ENCODE measurements around the gene TULP3.

The TULP3 gene

GRCh38 chr12:2936301-2936700 is 45.6 kb downstream of the TULP3 start:
- no peak for DNase-seq

- no peak for DNase-seq
These were observed 46.8 kb downstream of the TULP3 start for GRCh38 chr12:2937500-2937899.

DNA sequence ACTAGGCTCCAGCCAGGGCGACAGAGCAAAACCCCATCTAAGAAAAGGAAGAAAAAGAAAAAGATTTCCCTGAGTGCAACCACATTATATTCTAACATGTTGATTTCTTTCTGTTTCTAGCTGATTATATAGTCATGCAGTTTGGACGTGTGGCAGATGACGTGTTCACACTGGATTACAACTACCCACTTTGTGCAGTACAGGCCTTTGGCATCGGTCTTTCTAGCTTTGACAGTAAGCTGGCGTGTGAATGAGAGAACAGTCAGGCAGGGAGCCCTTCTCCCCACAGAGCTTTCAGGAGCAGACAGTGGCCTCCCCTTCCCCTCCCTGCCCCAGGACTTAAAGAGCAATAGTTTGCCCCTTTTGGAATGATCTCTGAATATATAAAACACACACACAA is 48.5 kb downstream of the TULP3 start:
- no peak for DNase-seq

DNA sequence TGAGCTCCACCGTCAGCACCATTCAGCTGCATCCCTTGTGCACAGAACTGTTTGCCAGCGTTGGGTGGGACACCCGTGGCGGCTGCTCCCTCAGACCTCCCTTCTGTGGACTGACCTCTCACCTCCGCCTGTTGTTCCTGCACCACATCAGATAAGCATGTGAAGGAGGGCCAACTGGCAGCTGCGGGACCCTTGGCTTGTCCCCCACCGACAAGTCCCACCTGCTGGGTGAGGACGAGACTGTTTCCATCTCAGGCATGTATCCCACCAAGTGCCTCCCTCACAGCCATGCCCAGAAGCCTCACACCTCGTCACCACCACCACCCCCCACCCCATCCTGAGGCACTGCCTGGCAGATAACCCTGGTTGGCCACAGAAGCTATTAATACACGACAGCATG is 49.9 kb downstream of the TULP3 start:
- DNase-seq, result no peak

DNA sequence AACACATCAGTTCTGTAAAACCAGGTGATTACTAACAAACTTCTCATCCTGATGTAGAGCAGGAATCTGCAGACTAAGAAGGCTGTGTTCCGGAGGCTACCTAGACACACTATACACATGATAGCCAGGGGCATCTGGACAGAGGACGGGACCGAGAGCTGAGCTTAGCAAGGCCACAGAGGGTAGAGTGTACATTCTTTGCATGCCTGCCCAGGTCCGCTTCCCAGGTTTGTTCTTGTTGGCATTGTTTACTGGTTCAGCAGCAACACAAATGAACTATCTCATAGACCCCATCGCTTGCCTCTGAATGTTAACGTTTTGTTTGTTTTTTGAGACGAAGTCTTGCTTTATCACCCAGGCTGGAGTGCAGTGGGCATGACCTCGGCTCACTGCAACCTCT is 50.8 kb downstream of the TULP3 start:
- DNase-seq, result no peak

GRCh38 chr12:2944401-2945047 is 53.8 kb downstream of the TULP3 start:
- DNase-seq, result peak; percentile 58

- DNase-seq, result no peak
These were observed 58.7 kb downstream of the TULP3 start for GRCh38 chr12:2949411-2949810.

DNA sequence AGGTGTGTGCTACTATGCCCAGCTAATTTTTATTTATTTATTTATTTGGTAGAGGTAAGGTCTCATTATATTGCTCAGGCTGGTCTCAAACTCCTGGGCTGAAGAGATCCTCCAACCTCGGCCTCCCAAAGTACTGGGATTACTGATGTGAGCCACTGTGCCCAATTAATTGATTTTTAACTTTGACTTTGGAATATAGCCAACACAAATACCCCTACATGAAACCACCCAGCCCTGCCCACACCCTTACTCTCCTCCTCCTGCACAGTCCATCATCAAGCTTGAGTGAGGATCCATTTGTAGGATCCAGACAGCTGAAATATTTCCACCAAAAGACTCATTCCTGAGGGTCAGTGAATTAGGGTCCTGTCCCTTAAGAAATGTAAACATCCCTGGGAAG is 65.2 kb downstream of the TULP3 start:
- DNase-seq, result no peak

DNA sequence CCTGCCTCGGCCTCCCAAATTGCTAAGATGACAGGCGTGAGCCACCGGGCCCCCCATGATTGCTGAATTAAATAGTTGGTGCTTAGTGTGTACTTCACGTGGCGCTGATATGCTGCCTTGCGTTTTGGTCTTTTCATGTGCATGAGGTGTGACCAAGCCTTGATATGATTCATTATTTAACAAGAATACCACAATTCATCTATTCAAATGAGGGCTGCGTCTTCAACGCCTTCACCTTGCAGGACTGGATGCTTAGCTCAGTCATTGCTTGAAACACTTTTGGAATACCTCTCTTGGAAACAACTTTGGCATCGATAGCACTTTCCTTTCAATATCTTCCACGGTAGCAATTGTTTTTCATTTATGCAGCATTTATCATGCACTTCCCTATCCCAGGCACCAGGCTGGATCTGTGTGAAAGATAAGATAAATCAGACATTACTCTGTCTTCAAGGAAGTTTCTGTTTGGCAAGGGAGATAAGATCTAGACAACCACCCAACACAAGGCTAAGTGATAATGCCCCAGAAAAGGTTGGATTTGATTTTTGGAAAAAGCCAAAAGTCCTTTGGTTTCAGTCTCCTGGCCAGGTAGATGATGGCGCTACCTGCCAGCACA is 67.2 kb downstream of the TULP3 start:
- DNase-seq, result peak; percentile 11

DNA sequence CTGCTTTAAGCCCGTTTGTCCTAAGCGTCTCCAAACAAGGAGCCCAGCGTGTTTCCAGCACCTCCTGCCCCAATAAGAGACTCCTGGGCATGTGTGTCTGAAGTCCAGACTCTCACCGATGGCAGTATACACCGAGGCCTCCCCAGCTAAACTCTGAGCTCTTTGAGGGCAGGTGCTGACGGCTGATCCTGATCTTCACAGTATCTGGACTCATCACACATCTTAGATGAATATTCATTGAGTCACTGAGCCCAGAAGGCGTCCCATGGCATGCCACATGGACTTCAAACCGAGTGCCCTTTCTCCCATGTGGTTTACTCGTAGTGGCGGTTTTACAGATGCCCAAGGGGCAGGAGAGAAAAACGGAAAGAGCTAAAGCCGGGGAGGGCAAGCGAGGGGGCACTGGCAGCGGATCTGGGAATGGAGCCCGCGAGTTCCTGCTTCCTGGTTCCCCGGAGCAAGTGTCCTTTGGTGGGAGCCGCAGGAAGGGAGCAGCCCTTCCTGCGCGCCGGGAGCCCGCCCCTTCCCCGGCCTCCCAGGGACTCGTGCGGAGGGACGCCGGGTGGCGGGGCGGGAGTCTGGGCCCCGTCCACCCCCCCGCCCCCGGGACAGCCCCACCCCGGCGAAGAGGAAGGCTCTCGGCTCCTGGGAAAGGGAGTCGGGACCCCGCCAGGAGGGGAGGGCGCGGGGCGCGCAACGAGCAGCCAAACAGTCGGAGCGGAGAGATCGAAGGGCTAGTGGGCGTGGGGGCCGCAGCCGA is 67.9 kb downstream of the TULP3 start:
- DNase-seq, result peak; percentile 34

DNA sequence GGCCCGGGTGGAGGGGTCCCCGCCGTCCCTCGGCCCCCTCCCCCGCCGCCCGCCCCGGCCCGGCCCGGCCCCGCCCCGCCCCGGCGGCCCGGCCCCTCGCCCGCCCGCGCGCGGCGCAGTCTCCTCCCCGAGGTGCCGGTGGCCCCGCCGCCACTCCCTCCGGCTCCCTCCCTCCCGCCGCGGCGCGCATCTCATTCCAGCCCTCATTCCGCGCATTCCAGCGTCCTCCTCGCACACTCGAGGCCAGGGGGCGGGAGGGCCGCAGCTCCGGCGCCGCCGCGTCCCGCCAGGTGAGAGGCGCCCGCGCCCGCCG is 68.5 kb downstream of the TULP3 start, which contains the start of gene TEAD4:
Gene TEAD4 (plus strand): TSS at position 206 of the 313 bp plus-strand sequence.
- DNase-seq, result peak; percentile 41

DNA sequence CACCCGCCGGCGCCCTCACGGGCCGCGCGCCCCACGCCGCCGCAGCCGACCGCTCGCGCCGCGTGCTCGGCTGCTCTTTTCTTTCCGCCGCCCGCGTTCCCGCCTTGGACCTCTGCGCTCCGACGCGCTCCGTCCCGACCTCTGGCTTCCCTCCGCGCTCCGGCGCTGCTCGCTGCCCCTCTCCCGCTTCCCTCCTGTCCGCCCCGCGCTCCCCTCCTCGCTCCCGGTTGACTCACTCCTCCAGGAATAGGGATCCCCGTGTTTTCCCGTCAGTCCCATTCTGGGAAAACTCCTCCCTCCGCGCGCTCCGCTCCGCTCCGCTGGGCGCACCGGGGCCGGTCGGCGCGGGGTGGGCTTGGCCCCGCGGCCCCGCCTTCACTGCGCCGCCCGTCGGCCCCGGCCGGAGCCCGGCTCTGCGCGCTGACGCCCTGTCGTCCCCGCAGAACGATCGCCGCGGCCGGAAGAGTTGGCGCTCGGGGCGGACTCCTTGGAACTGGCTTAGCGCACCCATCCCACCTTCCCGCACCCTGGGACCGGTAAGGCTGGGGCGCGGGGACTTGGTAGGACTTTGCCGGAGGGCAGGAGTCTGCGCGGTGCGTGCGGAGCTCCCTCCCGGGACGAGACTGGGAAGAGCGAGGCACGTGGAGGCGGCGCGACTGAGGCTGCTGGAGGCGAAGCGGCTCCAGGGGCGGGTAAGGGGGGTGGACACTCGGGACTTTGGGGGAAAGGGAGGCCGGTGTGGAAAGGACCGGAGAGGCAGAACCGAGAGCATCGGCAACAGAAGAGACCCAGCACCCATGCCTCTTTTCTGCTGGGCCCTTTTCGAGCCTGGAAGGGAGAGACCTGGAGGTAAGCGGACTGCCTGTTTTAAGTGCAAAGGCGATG is 69.1 kb downstream of the TULP3 start:
- DNase-seq, result peak; percentile 55

DNA sequence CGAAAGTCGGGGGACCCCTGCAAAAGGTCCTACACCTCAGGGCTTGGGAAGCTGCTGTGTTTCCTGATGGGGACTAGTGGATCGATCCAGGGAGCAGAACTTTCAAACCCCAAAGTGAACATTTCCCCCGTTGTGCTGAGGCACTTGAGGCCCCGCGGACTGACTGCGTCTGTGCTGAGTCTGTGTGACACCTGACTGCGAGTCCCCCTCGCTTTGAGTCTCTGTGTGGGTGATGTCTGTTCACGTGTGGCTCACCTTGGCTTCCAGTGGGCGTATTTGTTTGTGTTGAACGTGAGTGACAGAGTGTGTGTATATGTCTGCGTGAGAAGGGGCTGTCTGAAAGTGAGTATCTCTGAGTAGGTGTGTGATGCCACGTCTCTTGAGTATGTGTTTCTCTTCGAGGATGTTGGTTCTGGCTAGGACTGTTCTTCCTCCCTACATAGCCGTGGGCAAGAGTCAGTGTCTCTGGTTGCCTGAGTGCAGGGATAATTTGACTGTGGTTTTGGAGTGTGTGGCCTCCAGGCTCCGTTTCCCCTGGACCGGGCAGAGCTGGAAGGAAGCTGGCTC is 69.8 kb downstream of the TULP3 start:
- peak; percentile 11 for DNase-seq

DNA sequence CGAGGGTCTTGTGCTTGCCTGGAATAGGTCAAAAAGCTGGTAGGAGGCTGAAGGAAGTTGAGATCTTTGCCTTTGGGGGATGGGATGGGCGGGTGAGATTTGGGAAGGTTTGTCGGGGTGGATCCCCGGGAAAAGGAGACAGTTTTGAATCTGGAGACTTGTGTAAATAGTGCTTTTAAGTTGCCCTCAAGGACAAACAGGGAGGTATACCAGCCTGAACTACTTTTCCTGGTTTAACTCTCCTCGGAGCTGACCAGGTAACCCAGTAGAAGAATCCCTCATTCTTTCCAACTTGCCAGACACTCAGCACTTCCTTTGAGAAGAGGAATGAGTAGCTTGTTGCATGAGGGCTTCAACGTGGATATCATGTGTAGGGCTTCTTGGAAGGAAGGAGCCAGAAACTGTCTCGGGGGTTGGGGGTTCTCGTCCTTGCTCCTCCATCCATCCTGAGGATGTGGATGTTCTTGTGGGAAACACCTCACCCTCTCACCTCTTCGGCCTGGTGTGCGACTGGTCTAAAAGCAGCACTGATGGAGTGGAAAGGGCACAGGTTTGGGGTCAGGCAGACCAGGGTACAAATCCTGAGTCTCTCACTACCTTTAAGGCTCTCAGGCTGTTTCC is 70.4 kb downstream of the TULP3 start:
- no peak for DNase-seq

- DNase-seq, result no peak
These were observed 71.0 kb downstream of the TULP3 start for GRCh38 chr12:2961705-2962104.

DNA sequence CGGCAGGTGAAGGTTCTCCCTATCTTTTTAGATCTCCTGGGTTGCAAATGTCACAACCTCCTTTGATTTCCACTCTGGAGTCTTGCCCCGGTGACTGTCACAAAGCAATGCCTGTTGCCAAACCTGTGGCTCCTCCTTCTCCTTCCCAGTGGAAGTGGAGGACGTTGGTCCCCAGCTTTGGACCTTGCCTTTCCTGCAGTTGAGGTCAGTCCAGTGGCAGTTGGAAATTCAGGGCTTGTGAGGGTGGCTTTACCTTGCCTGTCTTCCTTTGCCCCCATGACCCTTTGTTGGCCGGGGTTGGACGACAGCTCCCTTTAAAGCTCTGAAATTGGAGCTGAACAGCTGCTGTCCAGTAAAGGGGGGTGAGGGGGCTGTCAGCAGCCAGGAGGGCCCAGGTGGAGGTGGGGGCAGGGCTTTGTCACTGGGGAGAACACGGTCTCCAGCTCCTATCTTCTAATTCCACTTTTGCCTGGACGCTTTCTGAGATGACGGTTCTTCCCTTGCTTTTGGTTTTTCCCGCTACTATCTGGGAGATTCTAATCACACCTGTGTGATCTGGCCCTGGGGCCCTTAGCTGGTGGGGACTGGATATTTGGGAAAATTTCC is 72.6 kb downstream of the TULP3 start:
- no peak for DNase-seq

DNA sequence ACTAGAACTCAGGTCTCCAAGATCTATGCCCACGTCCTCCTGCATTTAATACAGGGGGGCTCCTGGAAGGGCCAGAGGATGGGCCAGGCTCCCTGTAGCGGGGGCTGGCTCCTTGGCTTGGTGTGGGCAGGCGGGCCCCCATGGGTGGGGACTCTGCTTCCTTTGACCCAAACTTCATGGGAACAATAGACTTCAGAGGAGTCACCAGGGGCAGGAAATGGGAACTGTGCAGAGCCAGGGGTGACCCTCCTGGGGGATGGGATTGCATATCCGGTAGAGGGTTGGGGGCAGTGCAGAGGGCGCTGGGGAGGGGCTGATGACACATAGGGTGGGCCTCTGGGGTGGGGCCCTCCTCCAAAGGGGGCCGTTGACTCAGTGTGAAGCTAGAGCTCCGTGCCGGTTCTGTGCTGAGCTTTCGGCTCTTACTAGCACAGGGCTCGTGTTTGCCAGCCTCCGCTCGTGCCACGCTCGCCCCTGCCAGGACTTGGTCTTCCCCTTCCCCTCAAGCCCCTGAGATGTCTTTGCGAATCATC is 73.1 kb downstream of the TULP3 start:
- DNase-seq, result no peak

DNA sequence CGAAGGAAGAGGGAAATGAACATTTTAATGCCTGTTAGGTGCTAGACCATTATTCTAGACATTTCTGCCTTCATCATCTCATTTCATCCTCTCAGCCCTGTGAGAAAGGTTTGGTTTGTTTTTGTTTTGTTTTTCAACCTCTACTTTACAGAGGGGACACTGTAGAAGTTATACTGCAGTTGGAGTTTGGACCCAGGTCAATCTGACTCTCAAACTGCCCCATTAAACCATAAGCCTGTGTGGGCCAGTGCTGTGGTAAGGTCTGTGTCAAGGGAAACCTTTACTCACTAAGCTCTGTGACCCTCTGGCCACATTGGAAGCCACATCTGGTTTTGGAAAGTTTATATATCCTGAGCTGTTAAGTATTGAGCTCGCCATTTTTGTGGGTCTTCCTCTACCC is 77.0 kb downstream of the TULP3 start:
- DNase-seq, result no peak

DNA sequence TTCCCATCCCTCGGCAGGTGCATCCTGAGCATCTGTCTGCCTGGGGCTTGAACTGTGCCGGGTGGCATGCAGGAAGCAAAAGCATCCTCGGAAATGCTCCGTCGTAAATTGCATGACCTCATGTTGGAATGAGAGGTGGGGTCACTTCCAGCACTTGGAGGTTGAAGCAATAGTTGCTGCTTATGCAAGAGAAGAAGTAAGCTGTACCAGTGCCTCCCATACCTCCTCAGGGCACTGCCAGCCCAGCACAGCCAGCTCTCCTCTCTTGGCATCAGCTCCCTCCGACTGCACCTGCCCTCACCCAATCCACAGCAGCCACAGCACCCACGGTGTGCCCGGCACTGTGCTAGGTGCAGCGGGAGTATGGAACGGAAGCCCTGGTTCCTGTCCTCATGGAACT is 80.1 kb downstream of the TULP3 start:
- DNase-seq, result no peak

- DNase-seq, result no peak
These were observed 82.9 kb downstream of the TULP3 start for GRCh38 chr12:2973566-2973965.

DNA sequence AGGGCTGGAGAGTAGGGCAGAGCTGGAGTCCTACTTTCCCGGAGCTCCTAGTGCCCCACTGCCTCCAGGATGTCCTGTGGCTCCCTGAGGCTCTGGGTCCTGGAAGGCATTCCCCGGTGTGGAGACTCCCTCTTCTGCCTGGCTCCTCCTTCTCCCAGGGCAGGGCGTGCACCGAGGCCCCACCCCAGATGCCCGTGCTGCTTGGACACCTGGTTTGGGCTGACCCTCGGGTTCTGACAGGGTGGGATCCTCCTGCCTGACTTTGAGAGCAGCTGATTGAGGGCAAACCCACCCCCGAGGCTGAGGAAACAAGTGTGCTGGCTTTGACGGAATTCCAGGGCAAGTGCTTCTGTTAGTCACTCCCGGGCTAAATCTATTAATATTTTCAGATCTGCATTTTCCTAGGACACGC is 83.9 kb downstream of the TULP3 start:
- no peak for DNase-seq

DNA sequence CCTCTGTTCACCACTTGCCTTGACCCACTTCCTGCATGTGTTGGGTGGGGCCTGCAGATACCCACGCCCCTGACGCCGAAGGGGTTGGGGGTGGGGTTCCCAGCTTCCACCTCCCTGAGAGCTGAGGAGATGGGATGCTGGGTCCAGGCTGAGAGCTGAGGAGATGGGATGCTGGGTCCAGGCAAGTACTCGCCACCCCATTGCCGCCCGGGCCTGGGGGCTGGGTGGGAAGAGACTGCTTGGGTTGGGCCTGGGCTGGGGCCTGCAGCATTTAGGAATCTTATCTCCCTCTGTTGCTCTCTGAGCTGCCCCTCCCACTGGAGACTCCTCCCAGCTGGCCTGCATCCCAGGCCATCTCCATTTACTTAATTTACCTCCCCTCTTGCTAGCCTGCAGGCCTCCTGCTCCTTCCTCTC is 85.9 kb downstream of the TULP3 start:
- peak; percentile 17 for DNase-seq
